ENCODE results near the gene S100A8.
"Not testable (repeated sequence)": the region's sequence is repeated elsewhere in the genome, so short reads cannot be mapped to it uniquely, and the experiment has no call there.

Gene S100A8

DNA sequence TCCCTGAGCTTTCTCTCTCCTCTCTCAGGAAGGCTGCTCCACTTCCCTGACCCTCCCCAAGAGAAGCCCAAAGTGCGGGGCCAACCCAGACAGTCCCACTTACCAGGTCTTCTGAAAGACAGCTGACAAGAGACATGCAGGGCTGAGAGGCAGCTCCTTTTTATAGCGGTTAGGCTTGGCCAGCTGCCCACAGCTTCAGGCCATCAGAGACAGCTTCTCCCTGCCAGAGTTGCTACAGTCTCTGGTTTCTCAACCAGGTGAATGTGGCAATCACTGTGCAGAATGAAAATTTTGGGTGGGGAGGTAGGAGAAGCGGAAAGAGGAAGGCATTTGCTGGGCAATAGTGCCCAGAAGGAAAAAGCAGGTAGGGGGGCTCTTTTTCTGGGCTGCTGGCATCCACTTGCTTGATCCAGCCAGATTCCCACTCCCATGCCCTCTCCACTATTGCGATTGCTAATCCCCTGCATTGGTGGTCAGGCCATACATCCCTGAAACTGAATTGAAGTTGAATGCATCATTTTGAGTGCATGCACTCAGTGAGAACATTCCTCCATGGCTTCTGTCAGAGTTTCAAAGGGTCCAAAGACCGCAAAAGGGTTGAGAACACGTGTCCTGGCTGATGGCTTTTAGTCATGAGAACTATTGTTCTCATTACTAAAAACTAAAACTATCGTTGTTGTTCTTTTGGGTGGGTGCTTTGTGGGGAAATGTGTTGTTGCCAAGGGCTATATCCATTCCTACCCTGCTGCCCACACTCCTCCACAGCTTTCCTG, at the start of gene S100A8:
TSS of gene S100A8 (minus strand) at position 136 of the 773 bp plus-strand sequence. CDS start 538 bp downstream, outside the sequence.
- no peak for DNase-seq

- DNase-seq = no peak
Measured at GRCh38 chr1:153439273-153439672, 48.4 kb upstream of the S100A8 start.

GRCh38 chr1:153438599-153438998, 47.7 kb upstream of the S100A8 start:
- DNase-seq = no peak

GRCh38 chr1:153437236-153437635, 46.4 kb upstream of the S100A8 start:
- no peak for DNase-seq

- DNase-seq = no peak
Measured at GRCh38 chr1:153434746-153435455, 44.0 kb upstream of the S100A8 start.

DNA sequence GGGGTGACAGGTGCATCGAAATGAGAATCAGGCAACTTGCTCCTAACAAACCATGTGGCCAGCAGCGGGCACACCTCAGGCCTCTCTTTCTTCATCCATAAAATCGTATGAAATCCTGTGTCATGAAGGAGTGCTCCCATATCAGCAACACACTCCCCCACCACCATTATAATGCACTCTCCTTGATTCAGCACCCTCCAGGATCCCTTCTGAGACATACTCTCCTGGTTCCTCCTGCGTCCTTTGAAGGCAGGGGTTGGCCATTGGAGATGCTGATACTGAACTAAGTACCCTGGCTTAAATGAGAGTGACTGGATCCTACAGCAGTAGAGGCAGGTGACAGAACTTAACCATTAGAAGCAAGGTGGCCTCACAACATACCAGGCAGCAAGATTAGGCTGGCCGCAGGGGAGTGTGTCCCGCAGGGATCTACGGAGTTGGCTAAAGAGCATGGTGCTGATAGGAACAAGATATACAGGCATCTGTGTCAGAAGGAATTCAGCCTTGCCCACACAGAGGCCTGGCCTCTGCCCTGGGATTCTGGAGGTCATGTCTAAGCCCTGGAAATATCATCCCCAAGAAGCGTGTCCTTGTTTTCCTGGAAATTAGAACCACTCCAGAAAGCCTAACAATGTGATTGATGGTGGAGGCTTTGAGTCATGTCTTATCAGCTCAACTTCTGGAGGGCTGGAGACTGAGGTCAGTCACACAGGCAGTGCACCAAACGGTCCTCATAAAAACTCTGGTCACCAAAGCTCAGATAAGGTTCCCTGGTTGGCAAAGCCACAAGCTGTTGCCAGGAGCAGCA, 42.2 kb upstream of the S100A8 start:
- no peak for DNase-seq

- DNase-seq = no peak
Measured at GRCh38 chr1:153431928-153432327, 41.1 kb upstream of the S100A8 start.

- DNase-seq = no peak
Measured at GRCh38 chr1:153431427-153431826, 40.6 kb upstream of the S100A8 start.

GRCh38 chr1:153431002-153431401, 40.1 kb upstream of the S100A8 start:
- no peak for DNase-seq

DNA sequence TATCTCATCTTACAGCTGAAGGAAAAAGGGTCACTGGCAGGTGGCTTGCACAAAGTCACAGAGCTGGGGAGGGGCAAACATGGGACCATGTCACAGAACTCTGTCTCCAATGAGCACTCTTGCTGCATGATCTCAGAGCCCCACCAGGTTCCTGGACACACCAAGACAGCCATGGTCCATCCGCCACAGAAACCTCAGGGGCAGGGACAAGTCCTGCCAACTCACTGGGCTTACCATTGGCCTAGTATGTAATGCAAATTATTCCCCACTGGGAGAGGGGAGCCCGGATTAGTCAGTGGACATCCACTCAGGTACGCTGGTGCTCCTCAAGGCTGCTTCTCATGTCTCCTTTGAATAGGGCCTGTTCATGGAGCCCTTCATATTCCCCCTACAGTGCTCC, 39.7 kb upstream of the S100A8 start:
- no peak for DNase-seq

DNA sequence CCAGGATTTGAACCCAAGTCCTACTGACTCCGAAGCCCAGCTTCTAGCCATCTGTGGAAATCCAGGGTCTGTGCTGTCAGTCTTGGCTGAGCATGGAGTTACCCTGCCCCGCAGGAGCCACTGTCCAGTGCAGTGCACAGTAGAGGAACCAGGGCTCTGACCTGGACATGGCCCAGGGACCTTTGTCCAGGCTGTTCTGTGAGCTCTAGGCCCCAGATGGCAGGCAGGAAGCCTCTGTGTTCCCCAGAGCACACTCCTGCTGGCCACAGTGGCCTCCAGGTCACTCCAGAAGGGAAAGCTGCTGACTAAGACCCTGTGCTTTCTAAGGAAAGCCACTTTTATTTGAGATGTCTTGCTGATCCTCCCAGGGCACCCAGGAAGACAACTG, 39.3 kb upstream of the S100A8 start:
- no peak for DNase-seq

DNA sequence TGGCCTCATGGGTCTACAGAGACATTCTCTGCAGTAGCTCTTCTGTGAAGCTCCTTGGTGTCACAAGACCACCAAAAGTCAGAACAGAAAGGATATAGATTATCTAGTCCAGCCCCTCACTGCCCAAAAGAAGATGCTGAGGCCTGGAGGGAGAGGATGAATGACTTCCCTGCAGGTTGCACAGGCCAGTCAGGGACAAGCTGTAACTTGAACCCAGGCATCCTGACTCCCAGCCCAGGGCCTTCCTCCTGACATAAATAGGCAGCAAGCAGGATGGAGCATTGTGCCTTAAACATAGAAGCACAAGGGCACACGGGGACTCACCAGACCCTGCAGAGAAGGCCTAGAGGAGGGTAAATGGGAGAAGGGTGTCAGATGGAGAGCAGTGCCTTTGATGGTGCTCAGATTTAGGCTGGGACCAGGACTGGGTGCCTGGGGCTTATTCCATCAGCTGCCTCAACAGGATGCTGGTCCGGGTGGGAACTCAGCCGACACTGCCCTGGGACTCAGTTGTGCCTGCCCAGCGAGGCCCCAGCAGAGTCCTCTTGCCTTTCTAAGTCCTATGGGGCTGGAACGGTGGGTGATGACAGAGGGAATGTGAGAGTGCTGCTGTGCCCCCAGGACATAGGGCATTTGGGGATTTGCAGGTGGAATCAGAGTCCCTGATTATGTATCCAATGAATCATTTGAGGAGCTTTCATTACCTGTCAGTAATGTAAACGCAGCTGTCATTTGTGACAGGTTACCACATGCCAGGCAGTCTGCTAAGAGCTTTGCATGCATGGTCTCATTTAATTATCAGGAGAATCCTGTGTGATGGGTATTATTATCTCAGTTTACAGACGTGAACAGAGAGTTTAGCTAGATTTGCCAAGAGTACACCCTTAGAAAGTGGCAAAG, 38.6 kb upstream of the S100A8 start:
- DNase-seq = no peak

DNA sequence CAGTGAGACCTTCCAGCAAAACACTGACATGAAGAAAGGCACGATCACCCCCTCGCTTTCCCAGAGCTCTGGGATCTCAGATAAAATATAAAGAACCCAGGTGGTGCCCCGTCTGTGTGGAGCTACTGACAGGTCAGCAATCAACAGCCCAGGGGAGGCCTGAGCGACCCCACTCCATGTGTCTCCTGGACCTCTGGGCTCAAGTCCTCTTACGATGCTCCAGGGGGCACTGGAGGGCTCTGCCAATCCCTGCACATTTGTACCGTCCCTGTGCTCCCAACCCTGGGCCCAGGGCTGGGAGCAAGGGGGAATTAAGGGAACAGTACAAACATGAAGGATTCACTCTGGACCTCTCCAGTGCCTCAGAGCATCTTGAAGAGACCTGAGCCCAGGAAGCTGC, 37.9 kb upstream of the S100A8 start:
- peak; percentile 48 for DNase-seq

- DNase-seq = no peak
Measured at GRCh38 chr1:153428073-153428638, 37.3 kb upstream of the S100A8 start.

- DNase-seq = no peak
Measured at GRCh38 chr1:153426809-153427208, 35.9 kb upstream of the S100A8 start.

- DNase-seq = no peak
Measured at GRCh38 chr1:153422450-153423068, 31.7 kb upstream of the S100A8 start.

- no peak for DNase-seq
Measured at GRCh38 chr1:153420306-153420705, 29.4 kb upstream of the S100A8 start.

- DNase-seq = not testable (repeated sequence)
Measured at GRCh38 chr1:153419436-153419793, 28.5 kb upstream of the S100A8 start.

GRCh38 chr1:153418758-153419435, 28.0 kb upstream of the S100A8 start:
- DNase-seq = not testable (repeated sequence)

GRCh38 chr1:153417136-153417888, 26.4 kb upstream of the S100A8 start:
- no peak for DNase-seq
